NCI-H2227 (cell line): ENCODE data around the gene LNX2.
A peak's percentile ranks its signal among the peaks of the same experiment; 100 is the strongest.

ENCODE experiments used
- DNase-seq: peaks from one replicate; lab custom pipeline; 2025; ENCODE audit not compliant: unreplicated experiment; lab: John Stamatoyannopoulos, UW

The LNX2 gene

GRCh38 chr13:27516103-27516502 is 104.2 kb downstream of the LNX2 start:
- DNase-seq, result no peak

GRCh38 chr13:27510082-27510481 is 110.2 kb downstream of the LNX2 start:
- DNase-seq, result no peak

- DNase-seq, result no peak
Observed at GRCh38 chr13:27508802-27509201, 111.5 kb downstream of the LNX2 start.

GRCh38 chr13:27505792-27506191 is 114.5 kb downstream of the LNX2 start:
- DNase-seq, result no peak

- no peak for DNase-seq
Observed at GRCh38 chr13:27504868-27505194, 115.5 kb downstream of the LNX2 start.

- DNase-seq, result no peak
Observed at GRCh38 chr13:27504128-27504867, 116.0 kb downstream of the LNX2 start.

GRCh38 chr13:27500806-27501534 is 119.4 kb downstream of the LNX2 start:
- no peak for DNase-seq

GRCh38 chr13:27497563-27498230 is 122.6 kb downstream of the LNX2 start:
- no peak for DNase-seq

GRCh38 chr13:27496536-27497273 is 123.6 kb downstream of the LNX2 start:
- DNase-seq, result peak; percentile 41

GRCh38 chr13:27496006-27496405 is 124.3 kb downstream of the LNX2 start:
- no peak for DNase-seq
